K562 (cell line): ENCODE data around the gene NHLRC2. TPM values are rescaled to one million over a fixed set of nuclear protein-coding genes. Genes with fewer than 3 reads are reported as not detected.

Source experiments
- ATAC-seq: fragments of 200-7000 bp; cut with Tn5 transposase; 3 replicates; pipeline ENCODE4 v1.9.1; 2020; ENCODE audit warnings: moderate library complexity
- BruUV-seq: library from RNA; stranded (reverse); fragments of 400-500 nt; replicated peaks from 2 replicates; lab custom pipeline; 2021; lab: Mats Ljungman, UMichigan
- CTCF ChIA-PET: fragments of 300-600 bp; formaldehyde crosslinking; extraction: SDS; loops from one replicate; lab custom pipeline; 2021; ENCODE audit warnings: low intra/inter-chr PET ratio; lab: Yijun Ruan, JAX
- POLR2A ChIA-PET: fragments of 300-600, 350-650 bp; sonication (Branson Sonifier 250); formaldehyde crosslinking; extraction: SDS; loops from one replicate; lab custom pipeline; 2021; ENCODE audit warnings: antibody characterized with exemption, inconsistent platforms; lab: Yijun Ruan, JAX
- DNase-seq, 4 experiments: peaks; one replicate each; pipeline versions ENCODE4 v3.0.0 to v3.0.0-alpha.2; 2011 to 2018; ENCODE audit warnings: low spot score in 3 of 4, mixed read lengths in 3 of 4; ENCODE audit errors: extremely low read depth in 1 of 4
- FAIRE-seq: peaks from 2 replicates; lab custom pipeline; 2011; peaks lifted over from hg19 to GRCh38; lab: Jason Lieb, UNC
- H2AFZ ChIP-seq: 2 replicates; pipeline ENCODE4 v1.6.0; 2011; ENCODE audit warnings: low read depth, low read length, control low read depth, inconsistent platforms
- H3K27ac ChIP-seq: fragments of 200-600 bp; 3 replicates; pipeline ENCODE4 v1.8.0; 2011; ENCODE audit warnings: low read depth, mild to moderate bottlenecking, control low read depth, inconsistent platforms, low read length, moderate library complexity, mixed read lengths; ENCODE audit errors: extremely low read depth
- H3K27me3 ChIP-seq, 2 experiments: fragments of 300-600 bp in 1 of 2; 2 replicates in 1 of 2; 3 replicates in 1 of 2; pipeline versions ENCODE4 v1.6.0 to v1.8.0; 2011; ENCODE audit warnings: inconsistent platforms in 2 of 2, low read length in 2 of 2, mild to moderate bottlenecking in 1 of 2, mixed read lengths in 1 of 2, moderate library complexity in 1 of 2; ENCODE audit not compliant: control insufficient read depth in 2 of 2, insufficient read depth in 2 of 2
- H3K36me3 ChIP-seq: fragments of 300-600 bp; 3 replicates; pipeline ENCODE4 v1.8.0; 2011; ENCODE audit warnings: mild to moderate bottlenecking, low read length, inconsistent platforms; ENCODE audit not compliant: control insufficient read depth, insufficient read depth
- H3K4me1 ChIP-seq, 2 experiments: fragments of 200-600 bp in 1 of 2; replicated peaks in 1 of 2; 2 replicates in 1 of 2; 3 replicates in 1 of 2; pipeline versions ENCODE4 v1.5.1 to v1.8.0; 2011; ENCODE audit warnings: inconsistent platforms in 2 of 2, low read length in 2 of 2, mild to moderate bottlenecking in 1 of 2, mixed read lengths in 1 of 2, moderate library complexity in 1 of 2; ENCODE audit not compliant: control insufficient read depth in 2 of 2, insufficient read depth in 2 of 2
- H3K4me2 ChIP-seq: 2 replicates; pipeline ENCODE4 v1.6.1; 2011; ENCODE audit warnings: low read length, control low read depth, inconsistent platforms, mixed read lengths; ENCODE audit not compliant: insufficient read depth
- H3K4me3 ChIP-seq: fragments of 200-600 bp; sonication (generic), shearing (Covaris generic); 2 replicates; pipeline ENCODE4 v1.5.1; 2016; ENCODE audit warnings: control low read depth, inconsistent platforms
- H3K79me2 ChIP-seq: fragments of 200-600 bp; 3 replicates; pipeline ENCODE4 v1.8.0; 2011; ENCODE audit warnings: low read length, inconsistent platforms; ENCODE audit not compliant: control insufficient read depth, insufficient read depth
- H3K9ac ChIP-seq, 2 experiments: 2 replicates each; pipeline versions ENCODE4 v1.6.0 to v1.6.1; 2011; ENCODE audit warnings: low read depth in 2 of 2, low read length in 2 of 2, control low read depth in 1 of 2, inconsistent platforms in 1 of 2, mild to moderate bottlenecking in 1 of 2, mixed read lengths in 1 of 2; ENCODE audit not compliant: insufficient read depth in 1 of 2
- H3K9me1 ChIP-seq: one replicate; pipeline ENCODE4 v1.6.0; 2011; ENCODE audit warnings: inconsistent platforms, mild to moderate bottlenecking, low read length, moderate library complexity; ENCODE audit not compliant: control insufficient read depth, insufficient read depth
- H3K9me3 ChIP-seq: replicated peaks from 2 replicates; pipeline ENCODE4 v1.5.1; 2011; ENCODE audit warnings: low read depth, low read length, inconsistent platforms; ENCODE audit not compliant: control insufficient read depth, insufficient read depth
- H4K20me1 ChIP-seq: replicated peaks from 2 replicates; pipeline ENCODE4 v1.6.1; 2011; ENCODE audit warnings: low read length, inconsistent platforms, mixed read lengths; ENCODE audit not compliant: control insufficient read depth, insufficient read depth
- CBFA2T3 ChIP-seq: fragments of 450-650 bp; IDR thresholded peaks from 2 replicates; pipeline ENCODE4 v1.6.1; 2017
- CREBBP ChIP-seq: IDR thresholded peaks from one replicate; pipeline ENCODE4 v1.6.1; 2012; ENCODE audit warnings: low read depth, mild to moderate bottlenecking, control low read depth, inconsistent platforms, low read length
- E2F6 ChIP-seq, 2 experiments: IDR thresholded peaks; 2 replicates each; pipeline ENCODE4 v1.6.1; 2011; ENCODE audit warnings: borderline replicate concordance in 1 of 2, control low read depth in 1 of 2, low read depth in 1 of 2, low read length in 1 of 2, mild to moderate bottlenecking in 1 of 2, mixed read lengths in 1 of 2, moderate library complexity in 1 of 2; ENCODE audit not compliant: insufficient read depth in 1 of 2, insufficient read length in 1 of 2, poor library complexity in 1 of 2, severe bottlenecking in 1 of 2; ENCODE audit errors: extremely low read depth in 1 of 2
- TBL1XR1 ChIP-seq, 2 experiments: IDR thresholded peaks; 2 replicates each; pipeline ENCODE4 v1.6.1; 2012; ENCODE audit warnings: improper control_type of control experiment in 2 of 2, low read length in 2 of 2, mild to moderate bottlenecking in 1 of 2
- ZNF232 ChIP-seq: sonication (generic); formaldehyde crosslinking; IDR thresholded peaks from 2 replicates; pipeline ENCODE4 v1.8.0; 2022; ENCODE audit warnings: mild to moderate bottlenecking, missing genetic modification reagents
- ZNF24 ChIP-seq: fragments of 450-650 bp; IDR thresholded peaks from 2 replicates; pipeline ENCODE4 v1.6.1; 2016
- WGBS: fragments of 100-300 bp; shearing (Covaris generic); methylation state at CpG from one replicate; pipeline ENCODE4 v1.1.6; 2016; ENCODE audit warnings: low coverage, mixed read lengths; ENCODE audit not compliant: insufficient coverage; ENCODE audit errors: missing lambda C conversion rate; 5-methylcytosine and 5-hydroxymethylcytosine counted together
- in situ Hi-C: fragments of 300-500 bp; cut with MboI; formaldehyde crosslinking; loops from 4 replicates; pipeline ENCODE4 v1.15.0; 2018; ENCODE audit warnings: inconsistent platforms, mixed read lengths
- intact Hi-C: fragments of 100-400 bp; cut with micrococcal nuclease; formaldehyde crosslinking; loops from 2 replicates; pipeline ENCODE4 v1.14.2; 2022
- polyA plus RNA-seq, 8 experiments: library from polyadenylated mRNA; depleted of rRNA in 4 of 8; stranded (reverse) in 5 of 8; unstranded in 3 of 8; fragments of >200 nt; fragmentation: Nextera tagmentation in 2 of 8; fragmentation: Illumina TruSeq in 1 of 8; extraction: Ambion mirVana in 2 of 8; extraction: Trizol in 1 of 8; gene quantifications; 2 replicates each; pipeline versions ENCODE4 v1.2.1 to v1.2.3, GENCODE V29; 2011 to 2014; ENCODE audit warnings: inconsistent platforms in 1 of 8, missing spikeins in 1 of 8
- total RNA-seq, 7 experiments: library from RNA; depleted of rRNA in 6 of 7; stranded (reverse); fragments of >200 nt in 6 of 7; fragmentation: Illumina TruSeq in 2 of 7; extraction: Trizol in 2 of 7; gene quantifications; 2 replicates each; pipeline versions ENCODE4 v1.2.1 to v1.2.3, GENCODE V29; 2011 to 2021; ENCODE audit warnings: low replicate concordance in 1 of 7

The NHLRC2 gene
- total and polyA plus RNA-seq, 9 of the 15 experiments (the other 6 are each of a cell fraction or from before 2014, with no cell fraction given): 1.5 to 22.4 (median 10.3) TPM

- CTCF ChIA-PET: no interaction called here
Measured at GRCh38 chr10:113916053-113916452, 61.6 kb downstream of the NHLRC2 start.

GRCh38 chr10:113917636-113918035, 63.2 kb downstream of the NHLRC2 start:
- DNase-seq: no peak
- Histone ChIP-seq H2AFZ (no peak overlapping the region), H3K36me3 (0 out of 3 replicates have a peak, but pooled peaks cover 5% of the 10 kb centered on the region), H3K9me3 (no peaks in the 10 kb centered on the region), H4K20me1 (no peaks in the 10 kb centered on the region), H3K4me2 (no peak overlapping the region), H3K9ac (no peak overlapping the region), H3K27me3 (no peaks in the 10 kb centered on the region), H3K27ac (no peak overlapping the region), H3K9me1 (no peaks in the 10 kb centered on the region), H3K79me2 (no peaks in the 10 kb centered on the region), H3K4me1 (no peaks in the 10 kb centered on the region), H3K4me3 (no peak overlapping the region)
- no peak for FAIRE-seq
- ATAC-seq: no peak
- intact Hi-C loops (no loop called here), in situ Hi-C loops (no loop called here)
- CTCF ChIA-PET: no interaction called here
- no TSS peak for BruUV-seq
- POLR2A ChIA-PET: no interaction called here
- WGBS: 47% methylated on average over 3 of the region's 3 CpGs
- TF ChIP-seq CBFA2T3 (no peak), ZNF24 (peak; percentile 53; the same call in 1 of the 2 replicates)

More at GRCh38 chr10:113916053-113916452, 61.6 kb downstream of the NHLRC2 start:
- no peak for FAIRE-seq
- BruUV-seq: no TSS peak
- intact Hi-C loops: no loop called here
- H3K79me2 ChIP-seq: no peaks in the 10 kb centered on the region
- H3K9me3 ChIP-seq: no peaks in the 10 kb centered on the region
- POLR2A ChIA-PET: no interaction called here
- TF ChIP-seq E2F6 (IDR thresholded peaks at IDR 0.05; ENCODE audit: borderline replicate concordance in 1 of 2, extremely low read depth in 1 of 2, insufficient read depth in 1 of 2, insufficient read length in 1 of 2, low read depth in 1 of 2, low read length in 1 of 2, poor library complexity in 1 of 2, severe bottlenecking in 1 of 2) (no peak), CREBBP (no peak), ZNF232 (CRISPR knock-in tag) (no peak), TBL1XR1 (IDR thresholded peaks at IDR 0.05; ENCODE audit: low read length in 2 of 2) (no peak)
- TF ChIP-seq, all 486 proteins: peak for 0
- Histone ChIP-seq H3K4me1 (no peaks in the 10 kb centered on the region), H4K20me1 (no peaks in the 10 kb centered on the region), H3K9me1 (no peaks in the 10 kb centered on the region), H3K27ac (no peak overlapping the region), H2AFZ (no peak overlapping the region), H3K36me3 (0 out of 3 replicates have a peak, but pooled peaks cover 9% of the 10 kb centered on the region), H3K4me2 (no peak overlapping the region), H3K9ac (no peak overlapping the region), H3K27me3 (no peaks in the 10 kb centered on the region), H3K4me3 (no peak overlapping the region)
- 91% methylated on average over 2 of the region's 2 CpGs for WGBS
- in situ Hi-C loops: no loop called here
- no peak for DNase-seq
- ATAC-seq: no peak
